Psoas muscle (tissue), 8 donors: ENCODE data around the gene KIR3DL2. TPM values are rescaled to one million over a fixed set of nuclear protein-coding genes. Genes with fewer than 3 reads are reported as not detected.
"Not testable (repeated sequence)": the region's sequence is repeated elsewhere in the genome, so short reads cannot be mapped to it uniquely, and the experiment has no call there.

ENCODE experiments used
- ATAC-seq, 4 donors: fragments of 200-7000 bp; cut with Tn5 transposase; one replicate each; pipeline ENCODE4 v1.9.1; 2020; ENCODE audit warnings: moderate library complexity in 3 of 4, mild to moderate bottlenecking in 2 of 4
- DNase-seq, 2 donors: peaks; one replicate each; pipeline ENCODE4 v3.0.0-alpha.2; 2020
- H3K27ac ChIP-seq: fragments of 200-600 bp; one replicate; pipeline ENCODE4 v1.8.0; 2022
- H3K27me3 ChIP-seq, 3 donors: fragments of 200-600 bp in 1 of 3; one replicate each; pipeline versions ENCODE4 v1.6.1 to v1.8.0; 2013 to 2022; ENCODE audit warnings: low read length in 2 of 3, mild to moderate bottlenecking in 2 of 3, moderate library complexity in 1 of 3; ENCODE audit not compliant: insufficient read depth in 3 of 3
- H3K36me3 ChIP-seq, 2 donors: fragments of 200-600 bp in 1 of 2; one replicate each; pipeline versions ENCODE4 v1.6.1 to v1.8.0; 2013 to 2022; ENCODE audit warnings: low read depth in 1 of 2, mild to moderate bottlenecking in 1 of 2, moderate library complexity in 1 of 2; ENCODE audit not compliant: insufficient read depth in 1 of 2
- H3K4me1 ChIP-seq: fragments of 200-600 bp; one replicate; pipeline ENCODE4 v1.8.0; 2022
- H3K4me3 ChIP-seq: fragments of 200-600 bp; one replicate; pipeline ENCODE4 v1.8.0; 2022; ENCODE audit warnings: mild to moderate bottlenecking
- H3K9me3 ChIP-seq: fragments of 200-600 bp; one replicate; pipeline ENCODE4 v1.8.0; 2022
- CTCF ChIP-seq: fragments of 200-600 bp; IDR thresholded peaks from one replicate; pipeline ENCODE4 v1.8.0; 2022; ENCODE audit warnings: antibody characterized with exemption
- WGBS, 3 donors: extraction: QIAGEN DNeasy Blood & Tissue Kit; methylation state at CpG; one replicate each; pipeline versions ENCODE4 v1.1.6 to v1.1.7; 2013; 5-methylcytosine and 5-hydroxymethylcytosine counted together
- intact Hi-C, 2 donors: fragments of 100-400 bp; cut with DNase I; formaldehyde crosslinking; loops; one replicate each; pipeline versions ENCODE4 v1.11.0 to v1.14.2; 2022
- polyA plus RNA-seq, 3 donors: library from polyadenylated mRNA; stranded (reverse); fragments of 200-250 nt; gene quantifications; one replicate each; pipeline ENCODE4 v1.2.3, GENCODE V29; 2013
- total RNA-seq, 4 donors: library from RNA; stranded (reverse); fragmentation: NEBNext Ultra II Directional in 2 of 4; extraction: Animal tissue kit (Norgen Biotek cat#: 25700) in 2 of 4; gene quantifications; one replicate each; pipeline versions ENCODE4 v1.2.1 to v1.2.4, GENCODE V29; 2021 to 2023
- donor health status: healthy with polysubstance abuse.
- donor health status: DM: no; HTN: no; CAD: no; lungs with moderate emphysema.
- donor health status: Bipolar disorder and iron deficiency.
- donor health status: healthy.
- donor health status: DM: yes; HTN: yes; CAD: no.
- donor health status: DM: no; HTN: no; CAD: no.
- donor health status: DM: no; HTN: no; CAD: no.
- donor health status: DM: yes; HTN: yes; CAD: no.

The KIR3DL2 gene
- total and polyA plus RNA-seq, 7 donors, result 0.03 TPM; not detected in 6

- Histone ChIP-seq H3K36me3 (no peaks in the 10 kb centered on the region), H3K27me3 (no peaks in the 10 kb centered on the region), H3K4me3 (no peak overlapping the region), H3K27ac (no peak overlapping the region), H3K9me3 (no peaks in the 10 kb centered on the region), H3K4me1 (no peaks in the 10 kb centered on the region)
- TF ChIP-seq CTCF, result no peak
- ATAC-seq, result no peak
- intact Hi-C loops, result no loop called here
- 62 to 78% (median 63%) methylated on average over 2 of the region's 2 CpGs for WGBS, 3 donors
- no peak for DNase-seq
These were observed 43.8 kb upstream of the KIR3DL2 start for GRCh38 chr19:54806516-54806838.

GRCh38 chr19:54814571-54814970 lies 35.7 kb upstream of the KIR3DL2 start:
- DNase-seq, H3K4me3 ChIP-seq, H3K27ac ChIP-seq, H3K9me3 ChIP-seq, H3K36me3 ChIP-seq, H3K27me3 ChIP-seq, H3K4me1 ChIP-seq, ATAC-seq, intact Hi-C loops: not testable (repeated sequence)
- WGBS, 3 donors, result 49 to 57% (median 54%) methylated on average over 3 of the region's 3 CpGs

GRCh38 chr19:54816251-54816650 lies 34.0 kb upstream of the KIR3DL2 start, which contains the start of gene KIR3DL1:
Gene KIR3DL1 (plus strand): TSS chr19:54816468.
- DNase-seq, H3K27ac ChIP-seq, H3K4me3 ChIP-seq, intact Hi-C loops, H3K9me3 ChIP-seq, H3K27me3 ChIP-seq, ATAC-seq, H3K36me3 ChIP-seq, H3K4me1 ChIP-seq: not testable (repeated sequence)
- 82 to 93% (median 84%) methylated on average over 15 to 17 of the region's 17 CpGs for WGBS, 3 donors

GRCh38 chr19:54817670-54818536 lies 32.3 kb upstream of the KIR3DL2 start:
- ATAC-seq, result no peak
- H3K36me3 ChIP-seq, result no peaks in the 10 kb centered on the region
- intact Hi-C loops, result no loop called here

GRCh38 chr19:54824416-54824815 lies 25.8 kb upstream of the KIR3DL2 start:
- intact Hi-C loops, H3K4me1 ChIP-seq, H3K36me3 ChIP-seq, H3K4me3 ChIP-seq, H3K27me3 ChIP-seq, H3K27ac ChIP-seq, ATAC-seq, DNase-seq, H3K9me3 ChIP-seq: not testable (repeated sequence)
- 57 to 64% (median 62%) methylated on average over 2 to 4 of the region's 4 CpGs for WGBS, 3 donors

More at GRCh38 chr19:54817670-54818536, 32.3 kb upstream of the KIR3DL2 start:
- Histone ChIP-seq H3K4me1 (no peaks in the 10 kb centered on the region), H3K27me3 (no peaks in the 10 kb centered on the region), H3K9me3 (no peaks in the 10 kb centered on the region), H3K27ac (no peak overlapping the region), H3K4me3 (no peak overlapping the region)
- WGBS, 3 donors, result 78 to 84% (median 79%) methylated on average over 15 of the region's 15 CpGs
- TF ChIP-seq CTCF, result no peak
- no peak for DNase-seq

- H3K9me3 ChIP-seq, intact Hi-C loops, H3K36me3 ChIP-seq, H3K4me3 ChIP-seq, H3K27me3 ChIP-seq, H3K4me1 ChIP-seq, DNase-seq, H3K27ac ChIP-seq, ATAC-seq: not testable (repeated sequence)
- 63 to 75% (median 65%) methylated on average over 6 to 7 of the region's 7 CpGs for WGBS, 3 donors
These were observed 24.9 kb upstream of the KIR3DL2 start for GRCh38 chr19:54825326-54825725.

- ATAC-seq, H3K4me1 ChIP-seq, H3K36me3 ChIP-seq, H3K27ac ChIP-seq, DNase-seq, intact Hi-C loops, H3K9me3 ChIP-seq, H3K4me3 ChIP-seq, H3K27me3 ChIP-seq: not testable (repeated sequence)
- WGBS, 3 donors, result 68 to 74% (median 72%) methylated on average over 7 of the region's 8 CpGs
These were observed 22.2 kb upstream of the KIR3DL2 start for GRCh38 chr19:54828064-54828463.

- H3K4me1 ChIP-seq, H3K27ac ChIP-seq, H3K4me3 ChIP-seq, ATAC-seq, intact Hi-C loops, H3K9me3 ChIP-seq, H3K36me3 ChIP-seq, H3K27me3 ChIP-seq, DNase-seq: not testable (repeated sequence)
- WGBS, 3 donors, result 86 to 90% (median 88%) methylated on average over 14 of the region's 14 CpGs
These were observed 17.7 kb upstream of the KIR3DL2 start, which contains the start of gene KIR2DS4 for GRCh38 chr19:54832496-54832895. Gene KIR2DS4 (plus strand): TSS chr19:54832676.

- not testable (repeated sequence) for H3K36me3 ChIP-seq, H3K27me3 ChIP-seq
- 62 to 77% (median 73%) methylated on average over 3 to 5 of the region's 5 CpGs for WGBS, 3 donors
These were observed 15.1 kb upstream of the KIR3DL2 start for GRCh38 chr19:54835126-54835525.

More at GRCh38 chr19:54835126-54835525, 15.1 kb upstream of the KIR3DL2 start:
- ATAC-seq, intact Hi-C loops, H3K27ac ChIP-seq, H3K9me3 ChIP-seq, H3K4me1 ChIP-seq, DNase-seq, H3K4me3 ChIP-seq: not testable (repeated sequence)
